DMS79 (cell line): ENCODE data around the gene MAST4.

ENCODE experiments used
- DNase-seq: peaks from one replicate; lab custom pipeline; 2025; lab: John Stamatoyannopoulos, UW

The MAST4 gene

DNA sequence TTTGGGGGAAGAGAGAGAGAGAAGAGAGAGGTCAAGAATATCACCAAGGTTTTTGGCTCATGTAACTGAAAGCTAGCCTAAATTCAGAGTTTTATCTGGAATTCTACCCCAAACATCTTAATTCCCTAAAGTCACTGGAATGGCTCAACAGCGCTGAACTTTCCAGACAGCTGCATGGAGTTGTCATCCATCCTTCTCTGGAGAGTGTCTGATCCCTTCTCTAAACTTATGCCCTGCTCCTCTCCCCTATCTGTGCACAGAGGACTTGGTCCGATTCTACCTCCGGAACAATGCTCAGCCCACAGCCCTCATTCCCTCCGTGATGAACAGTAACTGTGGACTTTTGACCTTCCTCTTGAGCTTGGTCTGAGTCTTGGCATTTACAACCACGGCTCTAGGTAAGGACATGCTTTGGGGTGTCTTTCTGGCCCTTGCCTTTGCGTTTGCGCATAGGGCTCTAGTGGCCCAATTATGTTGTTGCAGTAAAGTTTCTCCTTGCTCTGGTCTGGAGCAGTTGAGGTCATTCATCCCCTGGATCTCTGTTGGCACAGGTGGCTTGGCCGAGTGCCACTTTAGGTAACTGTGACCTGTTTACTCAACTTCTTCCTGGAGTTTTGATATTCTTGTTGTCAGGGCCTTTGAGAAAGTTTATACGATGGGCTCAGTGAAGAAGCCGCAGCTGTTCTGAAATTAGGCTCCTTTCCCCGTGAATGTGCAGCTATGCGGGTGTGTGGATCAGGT lies 618.7 kb downstream of the MAST4 start:
- no peak for DNase-seq

DNA sequence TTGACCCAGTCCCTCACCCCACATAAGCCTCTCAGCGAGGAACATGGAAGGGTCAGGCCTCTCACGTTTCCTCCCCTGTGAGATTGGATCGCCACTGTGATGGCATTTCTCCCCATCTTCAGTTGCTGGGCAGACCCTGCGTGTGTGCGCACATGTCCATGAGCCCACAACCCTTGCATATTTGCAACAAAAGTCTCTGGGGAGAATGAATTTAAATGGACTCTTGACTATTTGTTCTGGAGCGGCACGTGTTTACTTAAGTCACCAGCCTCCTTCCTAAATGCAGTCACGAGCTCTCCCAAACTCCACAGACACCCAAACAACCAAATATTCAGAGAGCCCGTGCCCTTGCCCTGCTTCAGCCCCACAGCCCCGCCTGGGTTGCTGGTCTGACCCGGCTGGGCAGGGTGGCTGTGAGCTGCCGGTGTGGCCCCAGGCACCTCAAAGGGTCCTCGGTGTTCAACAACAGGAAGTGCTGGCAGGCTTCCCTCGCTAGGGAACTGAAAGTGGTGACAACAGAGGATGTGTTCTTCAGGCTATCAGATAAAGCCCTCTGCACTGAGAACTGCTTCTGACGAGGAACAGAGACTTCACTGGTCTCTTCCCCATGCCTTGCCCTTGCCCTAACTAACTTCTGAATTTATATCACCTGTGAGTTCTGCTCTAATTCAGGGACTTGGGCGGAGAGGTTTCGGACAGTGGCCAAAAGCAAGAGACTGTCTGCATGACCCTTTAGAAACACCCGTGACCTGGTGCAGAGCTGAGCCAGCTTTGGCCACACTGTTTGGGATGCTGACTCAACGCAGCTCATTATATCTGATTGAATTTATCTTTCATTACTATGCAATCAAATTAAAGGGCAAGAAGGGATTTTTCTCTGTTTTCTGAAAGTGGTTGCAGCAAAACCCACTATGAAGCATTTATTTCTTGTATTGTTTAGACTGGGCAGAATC lies 619.6 kb downstream of the MAST4 start:
- DNase-seq = no peak

DNA sequence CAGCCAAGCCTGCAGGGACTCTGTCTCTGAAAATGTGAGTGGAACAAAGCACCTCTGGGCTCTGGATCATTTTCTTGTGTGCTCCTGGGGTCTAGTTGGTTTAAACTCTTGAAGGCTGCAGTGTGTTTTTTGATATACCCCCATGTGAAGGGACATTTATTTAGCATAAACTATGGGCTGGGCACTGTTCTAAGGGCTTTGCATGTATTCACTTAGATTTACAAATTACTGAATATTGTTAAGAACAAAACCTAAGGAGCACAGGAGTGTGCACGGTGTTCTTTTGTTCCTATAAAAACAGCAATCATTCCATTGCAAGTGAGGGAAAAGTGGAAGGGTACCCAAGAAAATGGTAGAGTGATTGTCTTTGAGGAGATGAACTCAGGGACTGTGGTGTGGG lies 620.4 kb downstream of the MAST4 start:
- no peak for DNase-seq
